DMS114 treated with DMSO at 0.1 percent for 48 hours (cell line): ENCODE results near the gene ETV4.

ENCODE experiments used
- DNase-seq: peaks from one replicate; lab custom pipeline; 2025; ENCODE audit not compliant: unreplicated experiment; lab: John Stamatoyannopoulos, UW

Gene ETV4

DNA sequence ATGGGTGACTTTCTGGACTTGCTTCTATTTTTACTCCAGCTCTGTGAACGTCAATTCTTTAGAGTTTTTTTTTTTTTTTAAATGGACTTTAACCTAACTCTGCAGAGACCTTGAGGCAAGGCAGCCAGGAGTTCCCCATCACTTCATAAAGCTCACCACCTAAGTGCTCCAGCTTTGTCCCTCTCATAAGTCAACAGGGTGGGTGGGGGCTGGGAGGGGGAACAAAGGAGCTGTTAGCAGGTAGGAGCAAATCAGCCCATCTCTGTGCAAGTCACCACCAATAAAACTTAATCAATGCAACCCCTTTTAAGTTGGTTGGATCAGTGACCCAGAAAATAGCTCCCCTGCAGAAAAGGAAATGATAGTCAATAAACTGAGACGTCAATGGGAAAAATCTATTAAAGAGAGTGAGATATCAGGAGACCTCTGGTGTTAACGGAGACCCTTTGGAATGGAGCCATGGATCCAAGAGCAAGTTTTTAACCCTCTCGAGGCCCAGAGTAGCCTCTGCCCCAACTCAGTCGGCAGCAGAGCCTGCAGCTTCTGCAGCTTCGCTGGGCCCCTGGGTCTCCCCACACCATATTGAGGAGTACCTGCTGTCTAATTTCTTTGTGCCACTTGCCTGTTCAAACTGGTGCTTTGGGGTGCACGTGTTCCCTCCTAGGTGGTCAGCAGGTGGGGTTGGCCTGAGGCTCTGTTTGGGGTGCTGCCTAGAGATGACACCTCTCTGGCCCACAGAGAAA is 27.6 kb upstream of the ETV4 start:
- DNase-seq = no peak

GRCh38 chr17:43572368-43572980 is 26.3 kb upstream of the ETV4 start:
- DNase-seq = no peak

GRCh38 chr17:43570518-43570928 is 24.4 kb upstream of the ETV4 start:
- no peak for DNase-seq

DNA sequence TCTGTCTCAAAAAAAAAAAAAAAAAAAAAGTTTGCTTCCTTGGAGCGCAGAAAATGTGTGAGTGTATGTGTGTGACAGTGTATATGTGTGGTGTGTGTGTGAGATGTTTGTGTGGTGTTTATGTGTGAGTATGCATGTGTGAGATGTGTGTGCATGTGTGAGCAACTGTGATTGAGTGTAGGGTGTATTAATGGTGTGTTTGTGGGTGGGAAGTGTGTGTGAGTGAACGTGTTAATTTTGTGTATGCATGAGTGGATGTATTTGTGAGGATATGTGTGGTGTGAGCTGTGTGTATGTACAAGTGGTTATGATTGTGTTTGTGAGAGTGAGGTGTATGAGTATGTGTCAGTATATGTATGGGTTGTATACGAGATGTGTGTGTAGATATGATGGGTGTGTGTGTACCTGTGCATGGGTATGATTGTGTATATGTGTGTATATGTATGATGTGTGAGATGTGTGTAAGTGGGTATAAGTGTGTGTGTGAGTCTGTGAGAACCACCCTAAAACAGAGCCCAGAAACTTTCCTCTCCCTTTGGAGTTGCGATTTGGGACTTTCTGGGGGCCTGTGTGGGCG is 22.5 kb upstream of the ETV4 start:
- DNase-seq = no peak

- no peak for DNase-seq
These were observed 17.8 kb upstream of the ETV4 start for GRCh38 chr17:43563600-43564594.

DNA sequence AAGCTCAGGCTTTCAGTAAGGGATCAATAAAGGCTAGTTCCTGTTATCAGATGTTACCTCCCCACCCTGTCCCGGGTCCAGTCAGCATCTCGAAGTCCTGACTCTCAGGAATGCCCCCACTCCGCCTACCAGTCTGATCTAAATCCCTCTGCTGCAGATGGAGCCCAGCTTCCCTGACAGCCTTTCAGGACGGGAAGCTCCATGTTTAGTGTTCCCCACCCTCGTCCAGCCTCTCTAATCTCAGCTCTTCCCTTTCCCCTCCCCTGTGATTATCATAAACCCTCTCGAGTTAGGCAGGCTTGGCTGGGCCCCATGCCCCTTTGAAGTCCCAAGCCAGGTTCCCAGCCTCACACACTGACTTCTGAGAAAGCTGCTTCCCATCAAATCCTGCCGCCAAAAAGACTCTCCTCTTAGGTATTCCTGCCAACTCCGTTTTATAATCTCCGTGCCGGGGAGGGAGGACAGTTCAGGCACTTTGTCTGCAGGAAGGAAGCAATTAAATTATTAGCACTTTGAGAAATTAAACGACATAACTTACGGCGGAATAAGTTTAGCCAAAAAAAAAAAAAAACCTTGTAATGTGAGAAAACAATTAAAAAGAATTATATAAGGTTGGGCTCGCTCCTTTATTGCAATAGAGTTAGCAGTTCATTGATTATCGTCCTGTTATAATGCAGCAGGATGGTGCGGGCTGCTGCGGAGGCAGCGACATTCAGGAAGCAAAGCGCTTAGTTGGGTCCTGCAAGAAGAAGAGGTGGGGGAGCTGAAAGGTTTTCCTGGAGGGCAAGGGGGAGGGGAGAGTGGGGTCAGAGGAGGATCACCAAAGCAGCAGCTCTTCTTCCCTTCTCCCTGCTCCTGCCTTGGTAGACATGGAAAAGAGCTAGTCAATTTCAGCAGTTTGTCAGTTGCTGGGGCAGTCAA is 16.8 kb upstream of the ETV4 start:
- DNase-seq = no peak

- no peak for DNase-seq
These were observed 14.6 kb upstream of the ETV4 start for GRCh38 chr17:43560461-43561427.

- no peak for DNase-seq
These were observed 13.1 kb upstream of the ETV4 start for GRCh38 chr17:43559161-43559816.

DNA sequence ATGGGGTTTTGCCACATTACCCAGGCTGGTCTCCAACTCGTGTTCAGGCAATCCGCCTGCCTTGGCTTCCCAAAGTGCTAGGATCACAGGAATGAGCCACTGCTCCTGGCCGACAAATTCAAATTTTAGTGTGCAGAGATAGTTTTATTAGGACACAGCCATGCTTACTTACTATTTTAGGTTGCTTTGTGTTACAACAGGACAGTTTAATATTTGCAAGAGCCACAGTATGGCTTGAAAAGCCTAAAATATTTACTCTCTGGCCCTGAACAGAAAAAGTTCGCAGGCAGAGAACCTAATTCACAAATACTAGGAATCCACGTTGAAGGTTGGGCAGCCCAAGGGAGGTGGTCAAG is 12.6 kb upstream of the ETV4 start:
- no peak for DNase-seq

DNA sequence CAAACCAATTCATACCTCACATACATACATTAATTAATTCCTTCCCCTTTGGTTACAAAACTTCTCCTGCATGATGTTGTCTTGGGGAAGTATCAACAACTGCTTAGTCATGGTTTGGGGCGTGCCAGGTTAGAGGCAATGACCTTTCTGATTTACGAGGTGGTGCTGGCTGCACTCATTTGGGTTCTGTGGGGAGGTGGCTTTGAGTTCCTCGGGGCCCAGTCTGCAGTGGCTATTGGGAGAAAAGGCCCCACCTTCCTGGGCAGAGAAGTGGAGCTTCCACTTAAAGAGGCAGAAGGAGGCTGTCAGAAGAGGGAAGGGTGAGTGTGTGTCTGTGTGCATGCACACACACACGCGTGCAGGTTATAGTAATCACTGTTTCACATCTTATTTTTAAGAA is 10.2 kb upstream of the ETV4 start:
- no peak for DNase-seq

DNA sequence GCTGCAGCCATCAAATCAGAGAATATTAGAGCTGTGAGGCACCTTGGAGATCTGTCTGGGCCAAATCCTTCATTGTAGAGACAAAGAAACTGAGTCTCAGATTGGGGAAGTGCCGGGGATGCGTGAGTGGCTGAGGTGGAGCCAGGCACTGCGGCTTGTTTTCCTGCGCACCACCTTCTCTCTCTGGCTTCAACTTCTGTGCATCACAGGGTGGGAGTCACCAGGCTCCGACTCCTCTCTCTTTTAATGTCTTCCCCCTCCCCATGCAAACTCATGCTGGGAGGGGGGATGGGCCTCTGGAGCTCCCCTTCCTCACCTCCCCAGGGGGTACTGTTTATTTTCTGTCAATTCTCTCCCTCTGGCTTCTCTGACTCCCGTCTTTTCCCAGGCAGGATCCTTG is 8.7 kb upstream of the ETV4 start:
- DNase-seq = no peak

DNA sequence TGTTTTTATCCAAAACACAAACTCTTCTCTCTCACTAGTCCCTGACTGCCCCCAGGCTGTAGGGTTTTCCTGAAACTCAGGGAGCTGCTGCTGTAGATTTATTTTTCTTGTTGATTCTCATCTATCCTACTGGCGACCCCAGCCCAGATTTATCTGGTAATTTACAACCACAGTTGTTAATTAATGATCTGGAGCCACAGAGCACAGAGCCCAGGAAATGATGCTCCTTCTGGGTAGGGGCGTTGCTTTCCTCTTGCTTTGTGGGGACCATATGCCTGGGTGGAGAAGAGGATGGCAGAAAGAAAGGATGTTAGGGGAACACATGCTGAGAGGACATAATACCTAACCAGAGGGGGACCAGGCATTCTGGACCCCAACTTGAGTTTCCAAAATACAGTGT is 7.4 kb upstream of the ETV4 start:
- no peak for DNase-seq

- no peak for DNase-seq
These were observed 6.2 kb upstream of the ETV4 start for GRCh38 chr17:43552229-43552837.

DNA sequence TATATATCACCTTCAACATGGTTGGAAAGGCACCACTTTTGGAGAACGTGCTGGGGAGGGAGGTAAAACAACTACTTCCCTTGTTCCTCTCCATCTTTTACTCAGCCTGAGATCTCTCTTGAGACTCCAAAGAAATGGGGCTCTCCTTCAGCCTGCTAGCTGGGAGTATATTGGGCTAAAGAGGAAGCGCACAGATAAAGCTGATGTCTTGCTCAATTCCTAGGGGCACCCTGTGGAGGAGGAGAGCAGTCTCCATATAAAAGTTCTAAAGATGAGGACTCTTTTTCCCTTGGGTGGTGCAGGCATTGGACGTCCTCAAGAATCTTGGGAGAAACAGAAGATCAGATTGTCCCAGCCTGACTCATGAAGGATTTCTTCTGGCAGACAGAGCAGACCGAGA is 4.6 kb upstream of the ETV4 start:
- no peak for DNase-seq

GRCh38 chr17:43549496-43549895 is 3.4 kb upstream of the ETV4 start:
- no peak for DNase-seq

- DNase-seq = no peak
These were observed 2.7 kb upstream of the ETV4 start for GRCh38 chr17:43548689-43549379.

DNA sequence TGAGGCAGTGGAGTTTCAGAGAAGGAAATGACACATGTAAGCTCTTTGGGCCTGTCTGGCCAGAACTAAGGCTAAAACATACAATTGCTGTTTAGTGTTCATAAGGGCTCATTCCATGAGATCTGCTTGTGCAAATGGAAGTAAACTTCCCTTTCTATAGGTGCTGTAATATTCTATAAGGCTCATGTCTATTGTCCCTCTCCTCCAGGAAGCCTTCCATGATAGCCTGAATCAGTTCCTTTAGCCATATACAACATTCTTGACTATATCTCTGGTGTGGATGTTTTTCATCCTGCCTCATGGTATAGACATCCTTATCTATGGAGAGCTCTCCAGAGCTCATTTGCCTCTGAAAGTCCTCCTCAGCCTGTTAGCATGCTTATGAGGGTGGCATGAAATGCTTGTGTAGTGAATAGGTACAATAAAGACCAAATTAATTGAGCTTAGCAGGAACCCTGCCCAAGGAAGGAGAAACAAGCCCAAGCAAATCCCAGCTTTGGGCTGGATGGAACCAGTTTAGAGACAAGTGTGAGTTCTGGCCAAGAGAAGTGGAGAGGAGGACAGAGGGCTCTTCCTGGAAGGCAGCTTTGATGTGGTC is 1.6 kb upstream of the ETV4 start:
- no peak for DNase-seq
